UCSD-AML1 (cell line): ENCODE measurements around the gene LRMDA.

Source experiments
- DNase-seq: peaks from one replicate; lab custom pipeline; 2025; ENCODE audit not compliant: unreplicated experiment; lab: John Stamatoyannopoulos, UW

The LRMDA gene

GRCh38 chr10:75531571-75532031 is 100.2 kb downstream of the LRMDA start:
- no peak for DNase-seq

GRCh38 chr10:75532253-75532924 is 101.0 kb downstream of the LRMDA start:
- no peak for DNase-seq

- no peak for DNase-seq
These were observed 106.7 kb downstream of the LRMDA start for GRCh38 chr10:75538144-75538543.

GRCh38 chr10:75538765-75539164 is 107.3 kb downstream of the LRMDA start:
- no peak for DNase-seq

GRCh38 chr10:75540357-75540966 is 109.0 kb downstream of the LRMDA start:
- no peak for DNase-seq

GRCh38 chr10:75540981-75541380 is 109.6 kb downstream of the LRMDA start:
- no peak for DNase-seq

GRCh38 chr10:75541411-75541810 is 110.0 kb downstream of the LRMDA start:
- DNase-seq, result no peak

GRCh38 chr10:75542084-75542483 is 110.7 kb downstream of the LRMDA start:
- DNase-seq, result no peak

GRCh38 chr10:75542906-75543305 is 111.5 kb downstream of the LRMDA start:
- DNase-seq, result no peak

- no peak for DNase-seq
These were observed 113.0 kb downstream of the LRMDA start for GRCh38 chr10:75544386-75544785.

GRCh38 chr10:75544993-75545706 is 113.7 kb downstream of the LRMDA start:
- DNase-seq, result no peak

- DNase-seq, result no peak
These were observed 114.6 kb downstream of the LRMDA start for GRCh38 chr10:75546004-75546403.

GRCh38 chr10:75547391-75548298 is 116.2 kb downstream of the LRMDA start:
- DNase-seq, result peak; percentile 79

- no peak for DNase-seq
These were observed 116.9 kb downstream of the LRMDA start for GRCh38 chr10:75548356-75548755.

- DNase-seq, result no peak
These were observed 118.8 kb downstream of the LRMDA start for GRCh38 chr10:75550191-75550590.

- DNase-seq, result no peak
These were observed 120.7 kb downstream of the LRMDA start for GRCh38 chr10:75552171-75552570.

GRCh38 chr10:75553550-75553949 is 122.1 kb downstream of the LRMDA start:
- no peak for DNase-seq

- DNase-seq, result no peak
These were observed 123.9 kb downstream of the LRMDA start for GRCh38 chr10:75555323-75555722.

GRCh38 chr10:75556320-75556719 is 124.9 kb downstream of the LRMDA start:
- no peak for DNase-seq

GRCh38 chr10:75565286-75566251 is 134.1 kb downstream of the LRMDA start:
- DNase-seq, result no peak
